Skeletal muscle tissue (tissue), 4 donors: ENCODE results near the gene GLYATL1. TPM values are rescaled to one million over a fixed set of nuclear protein-coding genes. Genes with fewer than 3 reads are reported as not detected.
"Not testable (repeated sequence)": the region's sequence is repeated elsewhere in the genome, so short reads cannot be mapped to it uniquely, and the experiment has no call there.

Experiments used
- H3K27ac ChIP-seq: one replicate; pipeline ENCODE4 v1.7.0; 2013; ENCODE audit warnings: mild to moderate bottlenecking, low read depth, low read length, inconsistent platforms
- H3K27me3 ChIP-seq, 3 donors: one replicate each; pipeline ENCODE4 v1.7.0; 2013; ENCODE audit warnings: low read length in 3 of 3; ENCODE audit not compliant: control insufficient read depth in 3 of 3, insufficient read depth in 3 of 3
- H3K36me3 ChIP-seq, 3 donors: one replicate each; pipeline ENCODE4 v1.7.0; 2013; ENCODE audit warnings: low read length in 3 of 3; ENCODE audit not compliant: control insufficient read depth in 3 of 3, insufficient read depth in 3 of 3
- H3K4me1 ChIP-seq, 3 donors: one replicate each; pipeline ENCODE4 v1.7.0; 2013; ENCODE audit warnings: low read length in 3 of 3, mild to moderate bottlenecking in 3 of 3; ENCODE audit not compliant: control insufficient read depth in 3 of 3, insufficient read depth in 3 of 3
- H3K4me3 ChIP-seq, 3 donors: one replicate each; pipeline ENCODE4 v1.7.0; 2013; ENCODE audit warnings: low read length in 3 of 3
- H3K9ac ChIP-seq, 3 donors: one replicate each; pipeline ENCODE4 v1.7.0; 2013; ENCODE audit warnings: low read length in 3 of 3, mild to moderate bottlenecking in 3 of 3, moderate library complexity in 2 of 3, low read depth in 1 of 3
- H3K9me3 ChIP-seq, 3 donors: one replicate each; pipeline ENCODE4 v1.7.0; 2013; ENCODE audit warnings: low read length in 3 of 3; ENCODE audit not compliant: control insufficient read depth in 3 of 3
- total RNA-seq: library from RNA; depleted of rRNA; stranded (reverse); fragments of >200 nt; gene quantifications from one replicate; pipeline ENCODE4 v1.2.3, GENCODE V29; 2014
- donor health status: Osteomylitis.

GLYATL1 gene
- total RNA-seq, 1 donor from 2014 or later = not detected

DNA sequence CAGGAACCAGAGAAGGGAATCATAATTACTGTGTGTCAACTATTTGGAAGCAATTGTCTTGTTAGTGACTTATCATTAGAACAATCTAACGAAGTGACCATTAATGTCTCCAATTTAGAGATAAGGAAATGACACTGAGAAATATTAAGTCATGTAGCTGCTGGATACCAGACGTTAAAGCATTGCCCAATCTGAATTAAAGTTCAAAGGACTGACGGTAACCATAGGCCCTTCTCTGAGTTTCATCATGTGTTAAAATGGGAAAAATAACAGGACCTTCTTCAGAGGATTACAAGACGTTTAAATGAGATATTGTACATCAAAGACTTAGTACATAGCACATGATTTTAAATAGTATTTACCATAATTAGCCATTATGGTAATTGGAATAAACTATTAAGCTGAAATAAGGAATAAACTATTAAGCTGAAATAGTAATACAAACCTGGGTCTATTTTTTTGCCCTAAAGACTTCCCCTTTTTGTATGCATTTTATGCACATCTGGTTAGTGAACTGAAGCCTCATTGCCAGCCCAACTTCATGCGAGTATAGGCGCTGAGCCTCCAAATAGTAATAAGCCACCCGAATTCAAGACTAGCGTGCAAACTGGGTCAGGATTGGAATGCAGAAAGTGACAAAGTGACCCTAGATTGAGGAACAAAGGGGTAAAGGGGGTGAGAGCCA, 41.0 kb downstream of the GLYATL1 start:
- H3K4me1 ChIP-seq = no peaks in the 10 kb centered on the region
- H3K9me3 ChIP-seq = no peaks in the 10 kb centered on the region

DNA sequence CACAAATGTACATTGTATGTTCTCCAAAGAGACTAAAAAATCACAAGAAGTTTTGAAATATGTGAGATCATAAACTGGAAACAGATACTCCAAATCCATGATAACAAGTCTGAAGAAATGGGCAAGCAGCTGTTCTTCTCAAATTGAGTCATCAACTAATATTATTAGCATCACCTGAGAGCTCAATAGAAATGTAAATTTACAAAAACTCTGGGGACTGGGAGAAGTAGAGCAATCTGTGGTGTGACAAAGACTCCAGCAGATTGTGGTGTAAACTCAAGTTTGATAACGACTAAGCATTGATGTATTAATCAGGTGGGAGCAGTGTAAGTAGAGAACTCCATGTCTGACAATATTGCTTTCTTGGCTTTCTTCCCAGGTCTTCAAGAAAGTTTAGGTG, 53.2 kb downstream of the GLYATL1 start:
- H3K9ac ChIP-seq = no peak overlapping the region
- H3K4me3 ChIP-seq = no peak overlapping the region
- H3K4me1 ChIP-seq = no peaks in the 10 kb centered on the region
- H3K9me3 ChIP-seq = no peaks in the 10 kb centered on the region
- H3K27me3 ChIP-seq = no peaks in the 10 kb centered on the region
- no peak overlapping the region for H3K27ac ChIP-seq
- no peaks in the 10 kb centered on the region for H3K36me3 ChIP-seq

More for the DNA sequence above, 41.0 kb downstream of the GLYATL1 start:
- no peaks in the 10 kb centered on the region for H3K36me3 ChIP-seq
- H3K4me3 ChIP-seq = no peak overlapping the region
- no peak overlapping the region for H3K27ac ChIP-seq
- no peaks in the 10 kb centered on the region for H3K27me3 ChIP-seq
- no peak overlapping the region for H3K9ac ChIP-seq

DNA sequence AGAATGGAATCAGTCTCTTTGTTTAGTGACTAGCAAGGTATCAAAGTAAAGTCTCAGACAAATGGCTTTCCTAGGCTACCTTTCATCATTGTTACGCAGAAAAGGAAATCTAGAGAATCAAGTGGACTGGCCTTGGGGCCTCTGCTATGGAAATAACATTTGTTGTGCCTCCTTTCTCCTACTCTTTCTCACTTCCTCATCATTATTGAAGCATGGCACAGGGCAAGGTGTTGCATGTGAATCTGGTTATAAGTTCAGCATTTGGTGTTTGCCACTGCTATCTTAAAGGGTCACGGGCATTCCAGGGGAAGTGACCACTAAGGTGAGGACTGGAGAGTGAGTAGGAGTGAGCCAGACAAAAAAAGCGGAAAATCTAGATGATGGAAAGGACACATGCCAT, 54.9 kb downstream of the GLYATL1 start:
- Histone ChIP-seq H3K27ac (no peak overlapping the region), H3K4me3 (no peak overlapping the region), H3K36me3 (no peaks in the 10 kb centered on the region), H3K9ac (no peak overlapping the region), H3K27me3 (no peaks in the 10 kb centered on the region), H3K9me3 (no peaks in the 10 kb centered on the region), H3K4me1 (no peaks in the 10 kb centered on the region)

DNA sequence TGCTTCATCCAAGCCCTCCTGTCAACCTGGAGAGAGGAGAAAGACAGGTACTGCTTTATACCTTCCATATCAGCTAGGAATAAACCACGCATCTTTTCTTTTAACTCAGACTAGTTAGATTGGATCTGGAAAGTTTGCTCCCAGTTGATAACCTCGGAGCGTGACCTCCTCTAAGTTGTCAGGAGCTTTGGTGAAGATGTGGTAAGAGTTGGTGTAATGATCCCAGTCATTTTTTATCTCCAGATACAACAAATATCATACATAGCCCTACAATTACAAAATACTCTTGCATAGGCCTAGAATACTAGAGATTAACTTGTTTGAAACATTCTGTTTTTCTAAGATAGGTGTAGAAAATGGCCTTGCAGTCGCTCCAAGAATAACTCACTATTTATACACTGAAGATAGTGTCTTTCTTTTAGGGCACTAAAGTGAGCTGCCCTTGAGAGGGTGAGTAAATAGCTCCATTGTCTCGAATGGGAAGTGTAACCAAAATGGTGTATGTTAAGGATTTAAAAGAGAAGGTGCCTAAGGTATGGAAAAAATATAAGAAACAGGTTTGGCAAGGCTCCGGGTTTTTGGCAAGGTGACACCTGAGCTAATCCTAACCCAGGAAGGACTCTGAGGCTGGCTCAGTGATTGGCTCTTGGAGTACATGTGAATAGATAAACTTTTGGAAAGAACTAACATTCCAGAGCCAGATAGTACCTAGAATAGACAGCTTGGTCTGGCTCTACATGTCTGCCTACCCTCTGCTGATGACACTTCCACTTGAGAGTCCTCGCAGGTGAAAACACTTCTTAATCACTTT, 59.4 kb downstream of the GLYATL1 start:
- Histone ChIP-seq H3K4me3 (no peak overlapping the region), H3K36me3 (no peaks in the 10 kb centered on the region), H3K27ac (no peak overlapping the region), H3K9ac (no peak overlapping the region), H3K9me3 (no peaks in the 10 kb centered on the region), H3K4me1 (no peaks in the 10 kb centered on the region), H3K27me3 (no peaks in the 10 kb centered on the region)

DNA sequence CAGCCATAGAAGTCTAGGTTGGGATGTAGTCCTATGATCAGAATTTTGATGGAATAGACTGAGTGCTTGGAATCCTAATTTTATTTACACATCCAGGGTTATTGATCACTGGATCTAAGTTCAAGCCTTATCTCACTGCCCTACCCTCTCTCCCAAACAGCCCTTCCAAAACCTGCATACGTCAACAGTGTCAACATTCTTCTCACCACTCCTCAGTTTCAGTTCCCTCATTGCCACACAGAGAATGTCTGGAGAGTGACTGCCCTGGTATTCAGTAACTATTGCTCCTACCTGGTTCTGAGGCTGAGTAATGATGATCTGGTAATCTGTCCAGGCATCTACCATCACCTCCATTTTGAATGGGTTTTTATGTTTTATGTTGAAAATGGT, 60.0 kb downstream of the GLYATL1 start:
- Histone ChIP-seq H3K36me3 (no peaks in the 10 kb centered on the region), H3K27me3 (no peaks in the 10 kb centered on the region), H3K9ac (no peak overlapping the region), H3K27ac (no peak overlapping the region), H3K4me1 (no peaks in the 10 kb centered on the region), H3K4me3 (no peak overlapping the region), H3K9me3 (no peaks in the 10 kb centered on the region)

DNA sequence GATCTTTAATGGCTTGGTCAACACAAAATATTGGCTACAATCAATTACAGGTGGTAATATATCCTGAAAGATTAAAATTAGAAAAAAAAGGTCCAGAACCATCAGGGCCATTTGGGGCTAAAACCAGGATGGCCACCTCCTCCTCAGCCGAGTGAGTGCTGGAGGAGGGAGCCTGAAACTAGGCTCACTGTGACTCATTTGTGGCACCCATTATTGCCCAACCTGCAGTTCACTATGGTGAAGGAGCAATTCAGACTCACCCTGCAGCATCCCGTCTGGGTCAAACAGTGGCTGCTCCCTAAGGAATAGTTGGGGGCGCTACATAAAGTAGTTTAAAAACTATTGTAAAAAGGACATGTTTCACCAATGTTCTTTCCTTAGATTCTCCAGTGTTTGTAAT, 60.7 kb downstream of the GLYATL1 start:
- Histone ChIP-seq H3K27me3 (no peaks in the 10 kb centered on the region), H3K36me3 (no peaks in the 10 kb centered on the region), H3K9ac (no peak overlapping the region), H3K27ac (no peak overlapping the region), H3K9me3 (no peaks in the 10 kb centered on the region), H3K4me3 (no peak overlapping the region), H3K4me1 (no peaks in the 10 kb centered on the region)

DNA sequence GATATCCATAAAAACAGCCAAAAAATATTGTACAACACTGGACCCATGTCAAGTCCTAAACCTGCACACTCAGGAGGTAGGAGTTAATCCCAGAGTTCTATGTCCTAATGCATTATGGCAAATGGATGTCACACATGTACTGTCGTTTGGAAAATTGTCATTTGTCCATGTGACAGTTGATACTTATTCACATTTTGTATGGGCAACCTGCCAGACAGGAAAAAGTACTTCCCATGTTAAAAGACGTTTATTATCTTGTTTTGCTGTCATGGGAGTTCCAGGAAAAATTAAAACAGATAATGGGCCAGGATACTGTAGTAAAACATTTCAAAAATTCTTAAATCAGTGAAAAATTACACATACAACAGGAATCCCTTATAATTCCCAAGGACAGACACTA, 62.7 kb downstream of the GLYATL1 start:
- not testable (repeated sequence) for H3K27ac ChIP-seq, H3K4me3 ChIP-seq, H3K36me3 ChIP-seq, H3K4me1 ChIP-seq, H3K9ac ChIP-seq, H3K9me3 ChIP-seq, H3K27me3 ChIP-seq

Other genes with a start within 250 kb of the GLYATL1 start
- not detected for gene GLYAT, start 207.5 kb upstream of the GLYATL1 start, total RNA-seq
- 0.52 TPM for gene GLYATL2, start 94.8 kb upstream of the GLYATL1 start, total RNA-seq
- not detected for gene GLYATL1B, start 146.8 kb downstream of the GLYATL1 start, total RNA-seq
- 3.7 TPM for gene FAM111B, start 167.7 kb downstream of the GLYATL1 start, total RNA-seq
- 17.2 TPM for gene FAM111A, start 203.4 kb downstream of the GLYATL1 start, total RNA-seq
- gene DTX4, start 232.6 kb downstream of the GLYATL1 start, total RNA-seq = 9.9 TPM